T47D (cell line): ENCODE data around the gene SREK1IP1.
A peak's percentile ranks its signal among the peaks of the same experiment; 100 is the strongest.

Experiments used
- DNase-seq, 2 experiments: peaks; one replicate each; pipeline versions ENCODE4 v3.0.0 to v3.0.0-alpha.2; 2011 to 2012; ENCODE audit warnings: low read depth in 1 of 2, low spot score in 1 of 2
- JUND ChIP-seq: IDR thresholded peaks from 2 replicates; pipeline ENCODE4 v1.6.1; 2012; ENCODE audit warnings: low read depth
- in situ Hi-C: cut with HindIII; loops from 2 replicates; pipeline ENCODE4 v1.10.0; 2016; ENCODE audit warnings: low sequenced_read_pairs, low pct_unique_long_range_greater_than_20kb

The SREK1IP1 gene

GRCh38 chr5:64786372-64786771 lies 17.9 kb upstream of the SREK1IP1 start:
- DNase-seq: no peak
- in situ Hi-C loops: no loop called here
- no peak for TF ChIP-seq JUND

GRCh38 chr5:64784451-64785025 lies 16.0 kb upstream of the SREK1IP1 start:
- in situ Hi-C loops: no loop called here
- no peak for TF ChIP-seq JUND
- DNase-seq: peak in 1 of 2 experiments; percentile 84

- DNase-seq: no peak
- no peak for TF ChIP-seq JUND
- in situ Hi-C loops: no loop called here
Observed at GRCh38 chr5:64775291-64775690, 6.8 kb upstream of the SREK1IP1 start.

GRCh38 chr5:64773533-64773932 lies 5.0 kb upstream of the SREK1IP1 start:
- no peak for TF ChIP-seq JUND
- no peak for DNase-seq
- in situ Hi-C loops: no loop called here

- TF ChIP-seq JUND: no peak
- in situ Hi-C loops: no loop called here
- DNase-seq: no peak
Observed at GRCh38 chr5:64771736-64772135, 3.2 kb upstream of the SREK1IP1 start.

GRCh38 chr5:64769855-64770254 lies 1.4 kb upstream of the SREK1IP1 start:
- TF ChIP-seq JUND: no peak
- in situ Hi-C loops: no loop called here
- no peak for DNase-seq

GRCh38 chr5:64767959-64768357 lies 533 bp downstream of the SREK1IP1 start:
- in situ Hi-C loops: no loop called here
- no peak for TF ChIP-seq JUND
- no peak for DNase-seq

GRCh38 chr5:64766941-64767340 lies 1.6 kb downstream of the SREK1IP1 start:
- in situ Hi-C loops: no loop called here
- no peak for TF ChIP-seq JUND
- no peak for DNase-seq

- in situ Hi-C loops: no loop called here
- no peak for DNase-seq
- TF ChIP-seq JUND: no peak
Observed at GRCh38 chr5:64765804-64766504, 2.5 kb downstream of the SREK1IP1 start.

GRCh38 chr5:64763948-64764503 lies 4.5 kb downstream of the SREK1IP1 start:
- TF ChIP-seq JUND: no peak
- no peak for DNase-seq
- in situ Hi-C loops: no loop called here

- no peak for DNase-seq
- in situ Hi-C loops: no loop called here
- no peak for TF ChIP-seq JUND
Observed at GRCh38 chr5:64759960-64760660, 8.4 kb downstream of the SREK1IP1 start.

- in situ Hi-C loops: no loop called here
- DNase-seq: no peak
- TF ChIP-seq JUND: no peak
Observed at GRCh38 chr5:64758901-64759300, 9.6 kb downstream of the SREK1IP1 start.

- no peak for TF ChIP-seq JUND
- no peak for DNase-seq
- in situ Hi-C loops: no loop called here
Observed at GRCh38 chr5:64754066-64754465, 14.4 kb downstream of the SREK1IP1 start.

GRCh38 chr5:64749385-64749784 lies 19.1 kb downstream of the SREK1IP1 start:
- in situ Hi-C loops: no loop called here
- DNase-seq: no peak
- TF ChIP-seq JUND: no peak
